ENCODE measurements around the gene RAB33B. TPM values are rescaled to one million over a fixed set of nuclear protein-coding genes. Genes with fewer than 3 reads are reported as not detected.

RAB33B gene
- total and polyA plus RNA-seq, 4 donors = 3.8 to 24.8 (median 7.0) TPM

GRCh38 chr4:139416073-139416673 is 37.7 kb upstream of the RAB33B start:
- DNase-seq = peak in 2 of 3 donors; percentile 44 to 55
- TF ChIP-seq CTCF (IDR thresholded peaks at IDR 0.05; ENCODE audit: control extremely low read depth, extremely low read depth) = peak; percentile 25
- no peak overlapping the region for H3K9ac ChIP-seq (ENCODE audit: insufficient read depth in 1 of 2, low read length in 2 of 2)
- H3K27me3 ChIP-seq (ENCODE audit: control insufficient read depth in 3 of 3, insufficient read depth in 3 of 3, low read length in 2 of 3) = no peaks in the 10 kb centered on the region
- peaks cover 0 to 1% (median 0%) of the 10 kb centered on the region in 4 donors for H3K36me3 ChIP-seq (ENCODE audit: control insufficient read depth in 4 of 4, insufficient read depth in 4 of 4, low read length in 4 of 4)
- H3K27ac ChIP-seq (ENCODE audit: low read depth in 1 of 2, low read length in 1 of 2) = no peak overlapping the region
- peaks cover 0 to 3% (median 0%) of the 10 kb centered on the region in 5 donors for H3K4me1 ChIP-seq (ENCODE audit: control insufficient read depth in 5 of 5, insufficient read depth in 5 of 5, low read length in 5 of 5)
- WGBS, 2 donors = 74 to 83% methylated on average over 2 of the region's 2 CpGs
- ATAC-seq (ENCODE audit: insufficient read depth, low FRiP score) = no peak
- H3K9me3 ChIP-seq (ENCODE audit: control insufficient read depth in 4 of 4, insufficient read depth in 3 of 4, low read length in 3 of 4) = peaks cover 0 to 2% (median 0%) of the 10 kb centered on the region in 4 donors
- H3K4me3 ChIP-seq = no peak overlapping the region

GRCh38 chr4:139419388-139419914 is 34.5 kb upstream of the RAB33B start:
- peak; percentile 41 for ATAC-seq (ENCODE audit: insufficient read depth, low FRiP score)
- Histone ChIP-seq H3K4me1 (ENCODE audit: control insufficient read depth in 5 of 5, insufficient read depth in 5 of 5, low read length in 5 of 5) (peaks cover 0 to 3% (median 0%) of the 10 kb centered on the region in 5 donors), H3K9ac (ENCODE audit: insufficient read depth in 1 of 2, low read length in 2 of 2) (no peak overlapping the region), H3K36me3 (ENCODE audit: control insufficient read depth in 4 of 4, insufficient read depth in 4 of 4, low read length in 4 of 4) (peaks cover 0 to 1% (median 0%) of the 10 kb centered on the region in 4 donors), H3K27me3 (ENCODE audit: control insufficient read depth in 3 of 3, insufficient read depth in 3 of 3, low read length in 2 of 3) (no peaks in the 10 kb centered on the region), H3K9me3 (ENCODE audit: control insufficient read depth in 4 of 4, insufficient read depth in 3 of 4, low read length in 3 of 4) (peaks cover 0 to 9% (median under 1%) of the 10 kb centered on the region in 4 donors), H3K27ac (ENCODE audit: low read depth in 1 of 2, low read length in 1 of 2) (peak overlapping the region in 1 of 2 donors; percentile 37), H3K4me3 (no peak overlapping the region)
- TF ChIP-seq CTCF (IDR thresholded peaks at IDR 0.05; ENCODE audit: control extremely low read depth, extremely low read depth) = no peak
- DNase-seq = peak; percentile 27 to 75 (median 55)
- 17 to 54% methylated on average over 2 of the region's 2 CpGs for WGBS, 2 donors

- ATAC-seq (ENCODE audit: insufficient read depth, low FRiP score) = no peak
- no peak for DNase-seq
- Histone ChIP-seq H3K4me3 (no peak overlapping the region), H3K36me3 (ENCODE audit: control insufficient read depth in 4 of 4, insufficient read depth in 4 of 4, low read length in 4 of 4) (no peaks in the 10 kb centered on the region), H3K9ac (ENCODE audit: insufficient read depth in 1 of 2, low read length in 2 of 2) (no peak overlapping the region), H3K27ac (ENCODE audit: low read depth in 1 of 2, low read length in 1 of 2) (no peak overlapping the region), H3K4me1 (ENCODE audit: control insufficient read depth in 5 of 5, insufficient read depth in 5 of 5, low read length in 5 of 5) (peaks cover 0 to 3% (median 0%) of the 10 kb centered on the region in 5 donors), H3K9me3 (ENCODE audit: control insufficient read depth in 4 of 4, insufficient read depth in 3 of 4, low read length in 3 of 4) (peaks cover 0 to 7% (median under 1%) of the 10 kb centered on the region in 4 donors), H3K27me3 (ENCODE audit: control insufficient read depth in 3 of 3, insufficient read depth in 3 of 3, low read length in 2 of 3) (no peaks in the 10 kb centered on the region)
- WGBS, 2 donors = 98 to 100% methylated on average over 1 of the region's 1 CpG
- TF ChIP-seq CTCF (IDR thresholded peaks at IDR 0.05; ENCODE audit: control extremely low read depth, extremely low read depth) = no peak
Measured at GRCh38 chr4:139420652-139421051, 33.3 kb upstream of the RAB33B start.
